GM18858 (cell line): Measurements from ENCODE around the gene COL17A1.
A peak's percentile ranks its signal among the peaks of the same experiment; 100 is the strongest.

Source experiments
- ATAC-seq: cut with Tn5 transposase; IDR thresholded peaks from one replicate; pipeline ENCODE4 v1.9.1; 2021; ENCODE audit not compliant: unreplicated experiment

The COL17A1 gene

GRCh38 chr10:103995134-103995533 lies 90.5 kb downstream of the COL17A1 start:
- no peak for ATAC-seq

- no peak for ATAC-seq
These were observed 94.1 kb downstream of the COL17A1 start for GRCh38 chr10:103991393-103992128.

- no peak for ATAC-seq
These were observed 95.1 kb downstream of the COL17A1 start for GRCh38 chr10:103990531-103990930.

- no peak for ATAC-seq
These were observed 95.6 kb downstream of the COL17A1 start for GRCh38 chr10:103990121-103990520.

- no peak for ATAC-seq
These were observed 99.3 kb downstream of the COL17A1 start for GRCh38 chr10:103986360-103986759.

GRCh38 chr10:103985726-103986125 lies 100.0 kb downstream of the COL17A1 start:
- no peak for ATAC-seq

- peak; percentile 79 for ATAC-seq
These were observed 102.2 kb downstream of the COL17A1 start for GRCh38 chr10:103983367-103983911.

- ATAC-seq = no peak
These were observed 103.0 kb downstream of the COL17A1 start for GRCh38 chr10:103982639-103983038.
